ENCODE results near the gene GPX2.

Gene GPX2

DNA sequence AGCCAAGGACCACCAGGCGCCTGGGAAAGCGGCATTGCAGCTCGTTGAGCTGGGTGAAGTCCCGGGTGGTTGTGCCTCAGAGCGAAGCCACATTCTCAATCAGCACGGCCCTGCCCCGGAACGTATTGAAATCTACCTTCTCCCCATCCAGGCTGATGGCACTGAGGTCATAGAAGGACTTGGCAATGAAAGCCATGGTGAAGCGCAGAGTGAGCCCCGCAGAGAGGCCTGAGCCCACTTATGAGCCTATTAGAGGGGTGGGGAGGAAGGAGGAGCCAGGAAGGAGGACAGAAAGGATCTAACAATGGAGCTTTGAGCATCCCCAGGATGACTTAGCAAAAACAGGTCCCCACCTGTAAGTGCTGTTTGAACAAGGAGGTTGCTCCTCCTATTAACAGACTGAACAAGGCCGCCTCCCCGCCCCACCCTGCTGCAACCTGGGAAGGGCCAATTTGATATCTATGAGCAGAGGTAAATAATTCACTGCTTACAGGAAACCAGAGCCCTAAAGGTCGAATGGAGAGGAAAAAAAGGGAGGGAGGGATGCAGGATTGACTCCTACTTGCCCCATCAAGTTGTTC lies at the start of gene GPX2:
TSS of gene GPX2 (minus strand) at position 215 of the 581 bp plus-strand sequence. CDS start at position 196, 19 bp downstream.
- DNase-seq (no peak), ATAC-seq (replicated peaks) (no peak)
- H3K27ac Mint-ChIP-seq = peak within 1 kb of the TSS; percentile 67
- H3K36me3 Mint-ChIP-seq = peaks cover 44 to 75% of the 10 kb centered on the region in 2 donors
- H3K4me3 Mint-ChIP-seq = no peak within 1 kb of the TSS
- H3K9me3 Mint-ChIP-seq = no peaks in the 10 kb centered on the region
- H3K4me1 Mint-ChIP-seq = peaks cover 37 to 58% of the 10 kb centered on the region in 2 donors
- H3K27me3 Mint-ChIP-seq = no peaks in the 10 kb centered on the region

- no peaks in the 10 kb centered on the region for H3K27me3 Mint-ChIP-seq
- no peak overlapping the region for H3K27ac Mint-ChIP-seq
- peaks cover 3 to 8% of the 10 kb centered on the region in 2 donors for H3K36me3 Mint-ChIP-seq
- ATAC-seq (replicated peaks) (no peak), DNase-seq (no peak)
- no peak overlapping the region for H3K4me3 Mint-ChIP-seq
- no peaks in the 10 kb centered on the region for H3K9me3 Mint-ChIP-seq
- H3K4me1 Mint-ChIP-seq = peaks cover 13 to 17% of the 10 kb centered on the region in 2 donors
These were observed 48.4 kb upstream of the GPX2 start for GRCh38 chr14:64990939-64991338.

- peaks cover 13 to 18% of the 10 kb centered on the region in 2 donors for H3K4me1 Mint-ChIP-seq
- peaks cover 3 to 8% of the 10 kb centered on the region in 2 donors for H3K36me3 Mint-ChIP-seq
These were observed 47.8 kb upstream of the GPX2 start for GRCh38 chr14:64990296-64990695.

DNA sequence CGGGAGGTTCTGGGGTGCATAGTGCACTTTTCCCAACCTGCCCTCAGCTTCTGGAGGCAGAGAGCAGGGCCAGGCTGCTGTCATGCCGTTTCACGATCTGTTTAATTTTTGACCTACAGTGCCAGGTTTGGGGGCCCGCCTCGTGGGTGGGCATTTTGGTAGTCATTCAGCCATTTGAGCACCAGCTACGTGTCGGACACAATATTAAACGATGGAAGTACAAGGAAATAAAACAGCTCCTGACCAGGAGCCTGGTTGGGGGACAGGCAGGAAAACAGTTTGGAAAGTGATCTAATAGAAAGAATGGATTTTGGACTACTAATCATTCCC lies 44.9 kb upstream of the GPX2 start:
- H3K36me3 Mint-ChIP-seq = peaks cover 3 to 8% of the 10 kb centered on the region in 2 donors
- ATAC-seq (replicated peaks) (peak in 1 of 2 donors; percentile 1), DNase-seq (no peak)
- H3K9me3 Mint-ChIP-seq = no peaks in the 10 kb centered on the region
- H3K27me3 Mint-ChIP-seq = peaks cover 6 to 13% of the 10 kb centered on the region in 2 donors
- peaks cover 19 to 22% of the 10 kb centered on the region in 2 donors for H3K4me1 Mint-ChIP-seq
- peak overlapping the region; percentile 96 for H3K27ac Mint-ChIP-seq
- peak overlapping the region; percentile 84 to 92 for H3K4me3 Mint-ChIP-seq

More at GRCh38 chr14:64990296-64990695, 47.8 kb upstream of the GPX2 start:
- Mint-ChIP-seq H3K9me3 (no peaks in the 10 kb centered on the region), H3K27ac (no peak overlapping the region), H3K4me3 (no peak overlapping the region), H3K27me3 (no peaks in the 10 kb centered on the region)
- no peak for ATAC-seq (replicated peaks)
- DNase-seq = no peak

DNA sequence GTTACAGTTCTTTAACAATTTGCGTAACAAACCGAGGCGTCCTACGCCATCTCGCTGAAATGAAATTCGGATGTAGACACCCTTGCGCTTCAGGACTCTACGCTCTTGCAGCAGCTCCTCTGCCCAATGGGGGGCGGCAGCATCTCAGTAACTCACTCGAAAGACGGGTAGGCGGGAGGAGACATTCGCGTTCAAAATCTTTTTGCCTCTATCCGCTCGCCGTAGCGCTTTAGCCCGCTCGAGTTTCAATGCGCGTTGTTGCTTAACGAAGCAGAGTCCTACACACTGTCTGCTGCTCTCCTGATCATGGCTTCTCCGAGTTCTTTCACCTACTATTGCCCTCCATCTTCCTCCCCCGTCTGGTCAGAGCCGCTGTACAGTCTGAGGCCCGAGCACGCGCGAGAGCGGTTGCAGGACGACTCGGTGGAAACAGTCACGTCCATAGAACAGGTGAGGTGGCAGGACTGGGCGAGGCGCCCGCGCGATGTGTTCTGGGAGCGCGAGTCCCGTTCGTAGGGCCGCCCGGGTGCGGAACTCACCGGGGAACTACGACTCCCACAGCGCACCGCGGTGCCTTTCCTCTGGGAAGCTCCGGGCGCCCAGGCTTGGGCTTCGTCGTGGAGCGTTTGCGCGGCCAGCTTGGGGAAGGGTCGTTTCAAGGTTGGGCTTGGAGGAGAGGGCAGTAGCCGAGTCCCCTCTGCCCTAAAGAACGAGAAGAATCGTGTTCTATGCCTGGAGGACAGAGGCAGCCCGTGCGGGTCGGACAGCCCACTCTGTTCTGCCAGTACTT lies 44.3 kb upstream of the GPX2 start, which contains the start of gene FNTB:
TSS of gene FNTB (plus strand) at position 248 of the 790 bp plus-strand sequence. CDS start at position 307, 59 bp downstream.
- Mint-ChIP-seq H3K9me3 (no peaks in the 10 kb centered on the region), H3K27me3 (peaks cover 10 to 17% of the 10 kb centered on the region in 2 donors), H3K4me3 (peak within 1 kb of the TSS; percentile 84 to 92), H3K36me3 (peaks cover 3 to 8% of the 10 kb centered on the region in 2 donors), H3K4me1 (peaks cover 19 to 22% of the 10 kb centered on the region in 2 donors), H3K27ac (peak within 1 kb of the TSS; percentile 96)
- DNase-seq (peak; percentile 92), ATAC-seq (replicated peaks) (peak; percentile 97 to 98)

- Mint-ChIP-seq H3K4me1 (peaks cover 6 to 9% of the 10 kb centered on the region in 2 donors), H3K36me3 (no peaks in the 10 kb centered on the region), H3K9me3 (no peaks in the 10 kb centered on the region), H3K4me3 (peak overlapping the region; percentile 70 to 72), H3K27me3 (peaks cover 10 to 17% of the 10 kb centered on the region in 2 donors), H3K27ac (no peak overlapping the region)
- ATAC-seq (replicated peaks) (no peak), DNase-seq (no peak)
These were observed 41.1 kb upstream of the GPX2 start for GRCh38 chr14:64983439-64984310.

- ATAC-seq (replicated peaks) (no peak), DNase-seq (no peak)
- no peaks in the 10 kb centered on the region for H3K36me3 Mint-ChIP-seq
- peaks cover 4 to 6% of the 10 kb centered on the region in 2 donors for H3K4me1 Mint-ChIP-seq
- no peak overlapping the region for H3K27ac Mint-ChIP-seq
- H3K4me3 Mint-ChIP-seq = no peak overlapping the region
- H3K27me3 Mint-ChIP-seq = peaks cover 16 to 26% of the 10 kb centered on the region in 2 donors
- no peaks in the 10 kb centered on the region for H3K9me3 Mint-ChIP-seq
These were observed 37.0 kb upstream of the GPX2 start for GRCh38 chr14:64979336-64980074.

GRCh38 chr14:64974563-64974962 lies 32.0 kb upstream of the GPX2 start:
- no peak overlapping the region for H3K4me3 Mint-ChIP-seq
- no peak overlapping the region for H3K27ac Mint-ChIP-seq
- DNase-seq = no peak
- H3K9me3 Mint-ChIP-seq = no peaks in the 10 kb centered on the region
- peaks cover 19 to 26% of the 10 kb centered on the region in 2 donors for H3K27me3 Mint-ChIP-seq
- H3K4me1 Mint-ChIP-seq = peaks cover 5 to 14% of the 10 kb centered on the region in 2 donors
- no peak for ATAC-seq (replicated peaks)
- no peaks in the 10 kb centered on the region for H3K36me3 Mint-ChIP-seq

DNA sequence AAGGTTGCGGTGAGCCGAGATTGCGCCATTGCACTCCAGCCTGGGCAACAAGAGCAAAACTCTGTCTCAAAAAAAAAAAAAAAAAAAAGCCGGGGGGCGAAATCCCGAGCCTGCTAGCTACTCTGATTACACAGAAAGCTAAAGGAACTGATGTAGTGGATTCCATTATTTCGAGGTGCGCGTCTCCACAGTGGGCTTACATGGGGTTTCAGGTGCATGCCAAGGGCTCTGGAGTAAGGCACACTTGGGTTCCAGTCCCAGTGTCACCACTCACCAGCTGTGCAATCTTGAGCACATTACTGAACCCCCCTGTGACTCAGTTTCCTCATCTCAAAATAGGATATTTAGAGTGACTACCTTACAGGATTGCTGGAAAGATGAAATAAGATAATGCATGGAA lies 31.3 kb upstream of the GPX2 start:
- peaks cover 19 to 26% of the 10 kb centered on the region in 2 donors for H3K27me3 Mint-ChIP-seq
- H3K36me3 Mint-ChIP-seq = no peaks in the 10 kb centered on the region
- H3K4me1 Mint-ChIP-seq = peaks cover 5 to 14% of the 10 kb centered on the region in 2 donors
- ATAC-seq (replicated peaks) (no peak), DNase-seq (no peak)
- no peaks in the 10 kb centered on the region for H3K9me3 Mint-ChIP-seq
- H3K27ac Mint-ChIP-seq = no peak overlapping the region
- H3K4me3 Mint-ChIP-seq = no peak overlapping the region

DNA sequence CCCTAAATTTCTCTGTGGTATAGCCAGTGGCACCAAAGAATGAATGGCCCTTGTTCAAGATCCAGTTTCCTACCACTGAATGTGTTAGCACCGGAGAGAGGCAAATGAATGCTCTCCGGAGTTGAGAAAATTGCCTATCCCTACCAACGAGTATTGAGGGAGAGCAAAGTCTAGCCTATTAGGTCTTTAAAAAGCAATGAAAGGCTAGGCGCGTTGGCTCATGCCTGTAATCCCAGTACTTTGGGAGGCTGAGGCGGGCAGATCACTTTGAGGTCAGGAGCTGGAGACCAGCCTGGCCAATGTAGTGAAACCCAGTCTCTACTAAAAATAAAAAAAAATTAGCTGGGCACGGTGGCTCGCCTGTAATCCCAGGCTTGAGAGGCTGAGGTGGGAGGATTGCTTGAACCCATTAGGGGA lies 30.5 kb upstream of the GPX2 start:
- peak overlapping the region in 1 of 2 donors; percentile 86 for H3K4me3 Mint-ChIP-seq
- peaks cover 0 to 3% of the 10 kb centered on the region in 2 donors for H3K36me3 Mint-ChIP-seq
- no peak for DNase-seq
- H3K27me3 Mint-ChIP-seq = peaks cover 19 to 24% of the 10 kb centered on the region in 2 donors
- no peak for ATAC-seq (replicated peaks)
- H3K9me3 Mint-ChIP-seq = no peaks in the 10 kb centered on the region
- H3K27ac Mint-ChIP-seq = no peak overlapping the region
- peaks cover 5 to 14% of the 10 kb centered on the region in 2 donors for H3K4me1 Mint-ChIP-seq

DNA sequence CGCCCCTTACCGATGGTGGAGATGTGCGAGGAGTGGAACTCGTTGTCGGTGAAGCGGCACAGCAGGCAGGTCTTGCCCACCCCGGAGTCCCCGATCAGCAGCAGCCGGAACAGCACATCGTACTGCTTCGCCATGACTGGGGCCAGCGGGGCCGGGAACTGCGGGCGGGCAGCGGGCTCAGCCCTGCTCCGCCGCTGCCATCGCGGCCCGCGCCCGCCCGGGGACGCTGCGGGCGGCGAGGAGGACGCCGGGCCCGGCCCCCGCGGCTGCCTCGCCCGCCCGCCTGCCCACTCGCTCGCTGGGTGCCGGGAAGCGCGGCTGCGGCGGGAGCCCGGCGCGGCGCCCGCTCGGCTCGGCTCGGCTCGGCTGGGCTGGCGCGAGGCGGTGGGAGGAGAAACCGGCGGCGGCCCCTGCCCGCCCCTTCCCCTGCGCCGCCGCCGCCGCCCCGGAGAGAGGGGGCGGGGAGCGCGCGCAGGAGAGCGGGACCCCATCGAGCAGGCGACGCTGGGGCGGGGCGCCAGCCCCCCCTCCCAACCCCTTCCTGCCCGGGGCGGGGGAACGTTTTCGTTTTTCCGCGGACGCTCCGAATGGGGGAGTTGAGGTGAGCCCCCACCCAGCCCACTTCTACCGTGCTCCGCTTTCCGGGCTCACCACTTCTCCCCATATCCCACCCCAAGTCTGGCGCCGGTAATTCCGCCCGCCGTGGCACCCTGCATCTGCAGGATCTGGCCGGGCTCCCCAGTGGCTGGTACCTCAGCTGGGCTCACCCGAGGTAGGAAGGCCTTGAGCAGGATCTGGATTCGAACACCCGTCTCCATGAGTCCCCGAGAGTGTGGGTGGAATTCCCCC lies 29.6 kb upstream of the GPX2 start, which contains the start of gene RAB15:
TSS of gene RAB15 (minus strand) at position 394 of the 849 bp plus-strand sequence. CDS start at position 134, 260 bp downstream.
- H3K36me3 Mint-ChIP-seq = peaks cover 2 to 3% of the 10 kb centered on the region in 2 donors
- H3K4me3 Mint-ChIP-seq = peak within 1 kb of the TSS; percentile 83 to 86
- DNase-seq (no peak), ATAC-seq (replicated peaks) (peak; percentile 71 to 75)
- H3K9me3 Mint-ChIP-seq = no peaks in the 10 kb centered on the region
- peak within 1 kb of the TSS; percentile 81 for H3K27ac Mint-ChIP-seq
- peaks cover 19 to 21% of the 10 kb centered on the region in 2 donors for H3K27me3 Mint-ChIP-seq
- peaks cover 5 to 14% of the 10 kb centered on the region in 2 donors for H3K4me1 Mint-ChIP-seq

- no peak for ATAC-seq (replicated peaks)
- H3K27ac Mint-ChIP-seq = no peak overlapping the region
These were observed 29.0 kb upstream of the GPX2 start for GRCh38 chr14:64971491-64971942.

More at GRCh38 chr14:64971491-64971942, 29.0 kb upstream of the GPX2 start:
- Mint-ChIP-seq H3K9me3 (no peaks in the 10 kb centered on the region), H3K4me1 (peaks cover 5 to 14% of the 10 kb centered on the region in 2 donors), H3K36me3 (peaks cover 2 to 3% of the 10 kb centered on the region in 2 donors), H3K27me3 (peaks cover 19 to 21% of the 10 kb centered on the region in 2 donors), H3K4me3 (peak overlapping the region; percentile 56 to 68)
- no peak for DNase-seq
